NCI-H2107 treated with DMSO at 0.1 percent for 48 hours (cell line): ENCODE results near the gene EEF1AKMT4.

Experiments used
- DNase-seq: peaks from one replicate; lab custom pipeline; 2025; ENCODE audit not compliant: unreplicated experiment; lab: John Stamatoyannopoulos, UW

EEF1AKMT4 gene

DNA sequence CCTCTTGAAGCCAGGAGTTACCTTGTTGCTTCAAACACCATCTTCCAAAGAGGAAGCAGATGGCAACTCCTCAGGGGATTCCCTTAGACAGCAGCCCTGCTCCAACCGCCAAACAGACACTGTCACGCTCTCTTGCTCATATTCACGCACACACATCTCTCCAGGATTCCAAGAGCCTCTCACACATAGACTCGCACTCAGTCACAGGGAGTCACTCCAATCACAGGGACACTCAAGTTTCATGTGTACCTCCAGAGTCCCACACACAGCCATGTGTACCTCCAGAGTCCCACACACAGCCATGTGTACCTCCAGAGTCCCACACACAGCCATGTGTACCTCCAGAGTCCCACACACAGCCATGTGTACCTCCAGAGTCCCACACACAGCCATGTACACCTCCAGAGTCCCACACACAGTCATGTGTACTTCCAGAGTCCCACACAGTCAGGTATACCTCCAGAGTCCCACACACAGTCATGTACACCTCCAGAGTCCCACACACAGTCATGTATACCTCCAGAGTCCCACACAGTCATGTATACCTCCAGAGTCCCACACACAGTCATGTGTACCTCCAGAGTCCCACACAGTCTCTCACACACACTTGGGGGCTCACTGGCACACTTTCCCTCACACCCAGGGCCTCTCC lies 14.0 kb upstream of the EEF1AKMT4 start:
- DNase-seq: peak; percentile 41

DNA sequence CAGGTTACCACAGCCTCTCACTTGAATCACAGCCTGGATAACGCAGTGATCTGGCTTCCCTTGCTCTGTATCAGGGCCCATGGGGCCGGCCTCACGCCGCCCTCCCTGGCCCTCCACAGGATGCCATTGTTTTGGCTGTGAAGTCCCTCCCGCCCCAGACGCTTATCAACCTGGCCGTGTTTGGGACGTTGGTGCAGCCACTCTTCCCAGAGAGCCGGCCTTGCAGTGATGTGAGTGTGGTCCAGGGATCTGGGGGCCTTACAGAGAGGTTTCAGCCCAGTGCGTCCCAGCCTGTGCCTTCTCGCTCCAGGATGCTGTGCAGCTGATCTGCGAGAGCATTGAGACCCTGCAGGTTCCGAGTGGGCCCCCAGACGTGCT lies 13.4 kb upstream of the EEF1AKMT4 start:
- DNase-seq: no peak

DNA sequence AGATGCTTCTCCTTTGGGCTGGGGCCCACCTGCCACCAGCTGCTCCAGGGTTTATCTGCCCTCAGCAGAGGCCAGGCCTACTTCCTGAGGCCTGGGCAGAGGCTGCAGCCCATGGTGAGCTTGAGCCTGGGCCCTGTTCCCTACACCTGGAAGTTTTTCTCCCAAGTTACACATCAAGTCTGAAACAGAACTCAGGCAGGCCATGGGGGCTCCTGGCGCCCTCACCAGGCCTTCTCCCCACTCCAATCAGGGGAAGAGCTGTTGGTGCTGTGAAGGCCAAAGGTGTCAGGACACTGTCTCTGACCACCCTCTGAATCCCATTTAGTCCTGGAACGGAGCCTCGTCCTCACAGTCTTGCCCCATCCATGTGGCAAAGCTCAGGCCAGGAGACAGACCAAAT lies 12.8 kb upstream of the EEF1AKMT4 start:
- DNase-seq: no peak

DNA sequence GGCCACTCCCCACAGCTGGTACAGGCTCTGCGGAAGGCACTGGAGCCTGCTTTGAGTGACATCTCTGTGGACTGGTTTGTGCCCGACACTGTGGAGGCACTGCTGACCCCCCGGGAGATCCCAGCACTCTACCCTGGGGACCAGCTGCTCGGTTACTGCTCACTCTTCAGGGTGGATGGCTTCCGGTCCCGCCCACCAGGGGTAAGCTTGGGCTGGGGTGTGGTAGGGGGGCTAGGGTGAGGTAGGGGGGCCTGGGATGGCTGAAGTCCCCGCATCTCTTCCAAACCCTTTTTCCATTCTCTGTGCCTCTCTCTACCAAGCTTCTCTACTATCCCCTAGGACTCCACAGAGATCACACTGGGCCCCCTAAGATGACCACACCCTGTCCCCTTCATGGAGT lies 12.3 kb upstream of the EEF1AKMT4 start:
- no peak for DNase-seq

DNA sequence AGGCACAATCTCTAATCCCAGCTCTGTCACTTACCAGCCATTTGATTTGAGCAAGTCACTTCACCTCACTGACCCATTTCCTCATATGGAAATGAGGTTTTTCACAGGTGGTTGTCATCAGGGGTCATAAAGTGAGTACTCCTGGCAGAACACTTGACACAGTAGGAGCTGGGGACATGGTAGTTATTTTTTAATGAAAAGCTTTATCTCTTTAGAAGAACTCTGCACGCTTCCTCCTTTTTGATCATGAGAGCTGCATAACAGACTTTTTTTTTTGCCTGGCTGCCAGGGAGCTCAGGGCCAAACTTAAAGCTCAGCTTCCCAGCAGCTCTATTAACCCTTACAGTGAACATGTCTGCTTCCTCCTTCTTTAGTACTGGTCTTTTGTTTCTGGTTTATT lies 11.7 kb upstream of the EEF1AKMT4 start:
- no peak for DNase-seq

DNA sequence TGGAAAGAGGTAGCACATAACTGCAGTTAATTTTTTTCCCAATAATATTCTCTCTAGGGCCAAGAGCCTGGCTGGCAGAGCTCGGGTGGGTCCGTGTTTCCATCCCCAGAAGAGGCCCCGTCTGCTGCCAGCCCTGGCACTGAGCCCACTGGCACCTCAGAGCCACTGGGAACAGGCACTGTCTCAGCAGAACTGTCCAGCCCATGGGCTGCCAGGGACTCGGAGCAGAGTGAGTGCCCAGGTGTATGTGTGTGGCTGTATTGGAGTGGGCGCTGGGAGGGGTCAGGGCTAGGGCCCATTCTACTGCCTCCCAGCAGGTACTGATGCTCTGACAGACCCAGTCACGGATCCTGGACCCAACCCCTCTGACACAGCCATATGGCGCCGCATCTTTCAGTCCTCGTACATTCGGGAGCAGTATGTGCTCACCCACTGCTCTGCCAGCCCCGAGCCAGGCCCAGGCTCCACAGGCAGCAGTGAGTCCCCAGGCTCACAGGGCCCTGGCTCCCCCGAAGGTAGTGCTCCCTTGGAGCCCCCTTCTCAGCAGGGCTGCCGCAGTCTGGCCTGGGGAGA lies 11.1 kb upstream of the EEF1AKMT4 start:
- DNase-seq: no peak

DNA sequence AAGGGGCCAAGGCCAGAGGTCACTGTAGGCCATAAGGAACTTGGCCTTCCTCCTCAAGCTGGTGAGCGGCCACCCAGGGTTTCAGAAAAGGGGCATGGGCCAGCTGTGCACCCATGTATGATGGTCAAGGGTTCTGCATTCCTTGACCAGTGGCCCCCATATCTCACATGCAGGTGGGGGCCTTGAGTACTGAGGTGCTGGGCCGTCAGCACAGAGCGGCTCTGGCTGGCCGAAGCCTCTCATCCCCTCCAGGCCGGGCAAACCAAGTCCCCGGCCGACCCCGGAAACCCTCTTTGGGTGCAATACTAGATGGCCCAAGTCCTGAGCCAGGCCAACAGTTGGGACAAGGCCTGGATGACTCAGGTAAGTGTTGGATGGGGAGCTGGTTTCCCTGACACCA lies 10.3 kb upstream of the EEF1AKMT4 start:
- no peak for DNase-seq

DNA sequence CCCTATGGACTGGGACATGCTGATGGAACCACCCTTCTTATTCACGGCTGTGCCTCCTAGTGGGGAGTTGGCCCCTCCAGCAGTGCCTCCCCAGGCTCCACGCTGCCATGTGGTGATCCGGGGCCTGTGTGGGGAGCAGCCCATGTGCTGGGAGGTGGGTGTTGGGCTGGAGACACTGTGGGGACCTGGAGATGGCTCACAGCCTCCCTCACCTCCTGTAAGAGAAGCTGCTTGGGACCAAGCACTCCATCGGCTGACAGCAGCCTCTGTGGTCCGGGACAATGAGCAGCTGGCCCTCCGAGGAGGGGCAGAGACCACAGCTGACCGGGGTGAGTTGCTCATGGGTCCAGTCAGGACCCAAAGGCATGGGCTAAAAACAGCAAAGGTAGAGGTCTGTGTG lies 9.8 kb upstream of the EEF1AKMT4 start:
- DNase-seq: no peak

DNA sequence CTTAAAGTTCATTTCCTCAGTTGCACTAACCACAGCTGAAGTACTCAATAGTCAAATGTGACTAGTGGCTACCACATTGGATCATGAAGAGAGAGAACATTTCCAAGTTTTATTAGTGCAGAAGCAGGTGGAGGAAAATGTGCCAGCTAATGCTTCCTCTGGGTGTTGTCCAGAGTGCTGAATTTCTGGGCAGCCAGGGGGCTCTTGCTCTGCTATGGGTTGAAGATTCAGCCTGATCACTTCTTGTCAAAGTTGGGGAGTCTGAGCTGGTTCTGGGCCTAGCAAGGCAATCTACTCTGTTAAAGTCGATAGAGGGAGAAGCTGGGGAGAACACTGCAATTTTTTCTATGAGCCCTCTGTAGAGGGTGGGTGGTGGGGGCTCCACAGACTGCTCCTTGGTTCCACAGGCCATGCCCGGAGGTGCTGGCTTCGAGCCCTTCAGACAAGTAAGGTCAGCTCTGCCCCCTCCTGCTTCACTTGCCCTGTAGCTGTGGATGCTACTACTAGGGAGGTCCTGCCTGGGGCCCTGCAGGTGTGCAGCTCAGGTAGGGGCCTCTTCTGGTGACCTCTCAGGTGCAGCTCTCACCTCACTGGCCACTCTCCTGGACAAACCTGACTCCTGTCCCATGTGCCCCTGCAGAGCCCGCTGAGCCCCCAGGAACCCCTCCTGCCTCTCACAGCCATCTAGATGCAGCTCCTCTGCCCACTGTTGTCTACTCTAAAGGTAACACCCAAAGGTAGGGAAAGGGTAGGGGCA lies 8.9 kb upstream of the EEF1AKMT4 start:
- no peak for DNase-seq

DNA sequence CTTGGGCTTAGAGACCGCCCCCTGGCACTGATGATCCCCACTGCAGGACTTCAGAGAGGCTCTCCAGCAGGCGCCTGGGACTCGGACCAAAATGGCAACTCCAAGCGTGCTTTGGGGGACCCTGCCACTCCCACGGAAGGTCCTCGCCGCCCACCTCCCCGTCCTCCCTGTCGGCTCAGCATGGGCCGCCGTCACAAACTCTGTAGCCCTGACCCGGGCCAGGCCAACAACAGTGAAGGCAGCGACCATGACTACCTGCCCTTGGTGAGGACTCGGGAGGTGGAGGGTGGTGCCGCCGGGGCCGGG lies 8.4 kb upstream of the EEF1AKMT4 start:
- no peak for DNase-seq

DNA sequence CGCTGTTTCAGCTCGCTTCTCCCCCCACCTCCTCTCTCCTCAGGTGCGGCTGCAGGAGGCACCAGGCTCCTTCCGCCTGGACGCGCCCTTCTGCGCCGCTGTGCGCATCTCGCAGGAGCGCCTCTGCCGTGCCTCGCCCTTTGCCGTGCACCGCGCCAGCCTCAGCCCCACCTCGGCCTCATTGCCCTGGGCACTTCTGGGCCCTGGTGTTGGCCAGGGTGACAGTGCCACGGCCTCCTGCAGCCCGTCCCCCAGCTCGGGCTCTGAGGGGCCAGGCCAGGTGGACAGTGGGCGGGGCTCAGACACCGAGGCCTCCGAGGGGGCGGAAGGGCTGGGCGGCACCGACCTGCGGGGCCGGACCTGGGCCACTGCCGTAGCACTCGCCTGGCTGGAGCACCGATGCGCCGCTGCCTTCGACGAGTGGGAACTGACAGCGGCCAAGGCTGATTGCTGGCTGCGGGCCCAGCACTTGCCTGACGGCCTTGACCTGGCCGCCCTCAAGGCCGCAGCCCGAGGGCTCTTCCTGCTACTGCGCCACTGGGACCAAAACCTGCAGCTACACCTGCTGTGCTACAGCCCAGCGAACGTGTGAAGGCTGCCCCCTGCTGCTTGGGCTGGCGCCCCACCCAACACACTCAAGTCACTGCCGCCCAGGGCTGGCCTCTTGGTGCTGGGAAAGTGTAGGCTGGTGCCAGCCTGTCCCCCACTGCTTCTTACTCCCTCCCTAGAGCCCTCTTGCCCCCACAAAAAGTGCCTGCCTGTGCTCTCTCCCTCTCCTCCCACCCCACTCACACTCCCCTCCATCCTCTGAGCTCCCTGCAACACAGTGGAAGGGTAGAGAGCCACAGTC lies 7.8 kb upstream of the EEF1AKMT4 start:
- no peak for DNase-seq

DNA sequence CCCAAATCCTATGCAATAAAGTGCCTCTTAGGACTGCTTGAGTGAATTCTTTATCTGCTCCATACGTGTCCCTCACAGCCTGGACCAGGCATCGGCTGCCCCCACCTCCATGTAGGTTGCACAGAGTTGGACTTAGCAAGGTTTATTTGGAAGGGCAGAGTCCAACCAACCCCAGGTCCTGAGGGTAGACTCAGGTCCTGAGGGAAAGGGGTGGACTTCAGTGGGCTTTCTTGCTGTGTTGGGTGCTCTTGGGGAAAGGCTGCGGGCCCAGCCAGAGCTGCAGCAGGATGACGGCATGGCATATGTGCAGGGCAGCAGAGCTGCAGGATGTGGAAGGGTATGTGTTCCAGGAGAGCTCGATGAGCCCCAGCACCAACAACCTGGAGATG lies 7.2 kb upstream of the EEF1AKMT4 start:
- no peak for DNase-seq

DNA sequence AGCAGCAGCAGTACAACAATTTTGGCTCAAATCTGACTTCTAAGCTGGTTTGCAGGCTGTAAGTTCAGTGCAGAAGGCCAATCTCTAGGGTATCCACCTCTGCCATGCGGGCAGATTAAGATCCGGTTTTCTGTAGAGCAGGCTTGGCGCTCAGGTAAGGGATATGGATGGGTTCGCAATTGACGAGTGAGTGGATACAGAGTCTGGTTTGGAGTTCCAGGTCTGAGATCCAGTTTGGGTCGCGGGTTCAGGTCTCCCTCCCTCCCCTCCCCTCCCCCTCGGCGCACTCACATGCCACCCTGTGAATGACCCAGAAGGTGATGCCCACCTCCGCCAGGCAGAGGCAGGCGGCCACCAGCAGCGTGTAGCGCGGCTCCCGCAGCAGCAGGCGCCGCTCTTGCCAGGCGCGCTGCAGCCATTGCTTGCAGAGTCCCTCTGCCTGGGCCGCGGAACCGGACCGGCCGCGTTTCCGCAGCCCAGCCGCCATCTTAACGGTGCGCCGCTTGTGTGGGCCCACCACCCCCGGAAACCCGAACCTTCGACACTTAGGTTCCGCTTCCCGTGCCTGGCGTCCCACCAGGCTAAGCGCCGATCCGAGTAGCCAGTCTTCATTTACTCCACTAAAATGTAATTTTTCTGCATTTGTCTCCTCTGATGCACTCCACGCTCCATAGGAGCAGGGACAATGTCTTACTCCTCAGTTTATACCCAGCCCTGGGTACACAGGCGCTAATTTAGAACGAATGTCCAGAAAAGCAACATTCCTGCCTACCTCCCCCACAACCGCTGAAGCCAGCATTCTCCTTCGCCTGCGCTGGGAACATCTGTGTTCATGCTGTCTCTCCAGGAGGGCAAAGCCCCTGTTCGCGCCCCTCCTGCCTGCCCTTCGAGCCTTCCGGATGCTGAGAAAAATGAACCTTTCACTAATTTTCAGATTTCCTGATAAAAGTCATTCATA lies 739 bp upstream of the EEF1AKMT4 start, which contains the start of gene ALG3:
Gene ALG3, minus strand, starts transcription at position 509 of the 958 bp plus-strand sequence. Its CDS starts 22 bp downstream, at position 487.
- DNase-seq: peak; percentile 86

DNA sequence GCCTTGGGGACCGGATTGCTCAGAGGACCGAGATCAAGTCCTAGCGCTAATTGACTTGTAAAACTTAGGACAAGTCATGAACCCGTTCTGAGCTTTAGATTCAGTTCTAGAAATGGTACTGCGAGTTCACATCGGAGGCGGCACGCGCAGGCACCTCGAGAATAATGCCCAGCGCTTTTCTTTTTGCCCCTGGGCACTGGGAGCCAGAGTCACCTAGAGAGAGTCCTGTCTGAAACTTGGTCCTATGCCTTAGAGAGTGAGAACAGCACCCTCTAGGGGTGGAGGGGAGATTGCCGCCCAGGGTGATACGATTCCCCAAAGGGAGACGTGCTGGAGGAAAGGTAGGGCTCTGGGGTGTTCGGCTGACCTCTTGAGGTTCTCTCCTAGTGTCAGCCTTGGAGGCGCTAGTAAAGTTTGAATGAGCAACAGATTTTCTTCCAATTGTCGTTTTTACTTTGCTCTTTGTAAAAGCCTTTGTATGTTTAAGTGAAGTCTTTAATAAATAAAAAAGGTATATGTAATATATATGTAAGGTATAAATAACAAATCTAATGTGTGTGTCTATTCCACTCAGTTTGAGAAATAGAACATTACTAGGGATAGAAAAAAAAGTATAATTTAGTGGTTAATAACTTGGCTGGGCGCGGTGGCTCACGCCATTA lies 826 bp downstream of the EEF1AKMT4 start:
- DNase-seq: peak; percentile 100

DNA sequence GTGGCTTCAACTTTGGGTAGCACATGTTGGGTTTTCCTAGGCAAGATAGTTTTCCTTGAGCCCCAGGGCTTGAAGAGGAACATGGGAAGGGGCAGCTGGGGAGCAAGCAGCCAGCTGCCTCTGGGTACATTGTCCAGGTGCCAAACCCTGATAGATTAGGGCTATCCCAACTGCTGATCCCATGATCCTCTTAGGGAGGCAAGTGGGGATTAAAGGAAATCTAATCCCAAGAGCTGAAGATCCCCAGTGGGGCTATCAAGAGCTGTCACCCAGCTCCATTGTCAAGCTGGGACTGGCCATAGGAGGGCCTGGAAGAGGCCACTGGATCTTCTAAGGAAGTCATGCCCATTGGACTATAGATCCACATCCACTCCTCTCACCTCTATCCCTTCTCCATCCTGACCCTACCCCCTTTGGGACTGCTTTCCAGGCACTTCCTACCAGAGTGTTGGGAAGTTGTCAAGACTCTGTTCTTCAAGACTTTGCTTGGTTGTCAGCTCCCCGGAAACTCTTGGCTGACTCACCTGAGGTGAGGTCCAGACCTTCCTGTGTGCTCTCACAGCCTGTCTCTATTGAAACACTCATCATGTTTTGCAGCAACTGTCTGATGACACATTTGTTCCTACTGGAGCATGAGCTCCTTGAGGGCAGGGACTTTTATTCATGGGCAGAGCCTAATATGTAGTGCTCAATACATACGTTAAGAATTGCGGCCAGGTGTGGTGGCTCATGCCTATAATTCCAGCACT lies 6.0 kb downstream of the EEF1AKMT4 start:
- DNase-seq: no peak

DNA sequence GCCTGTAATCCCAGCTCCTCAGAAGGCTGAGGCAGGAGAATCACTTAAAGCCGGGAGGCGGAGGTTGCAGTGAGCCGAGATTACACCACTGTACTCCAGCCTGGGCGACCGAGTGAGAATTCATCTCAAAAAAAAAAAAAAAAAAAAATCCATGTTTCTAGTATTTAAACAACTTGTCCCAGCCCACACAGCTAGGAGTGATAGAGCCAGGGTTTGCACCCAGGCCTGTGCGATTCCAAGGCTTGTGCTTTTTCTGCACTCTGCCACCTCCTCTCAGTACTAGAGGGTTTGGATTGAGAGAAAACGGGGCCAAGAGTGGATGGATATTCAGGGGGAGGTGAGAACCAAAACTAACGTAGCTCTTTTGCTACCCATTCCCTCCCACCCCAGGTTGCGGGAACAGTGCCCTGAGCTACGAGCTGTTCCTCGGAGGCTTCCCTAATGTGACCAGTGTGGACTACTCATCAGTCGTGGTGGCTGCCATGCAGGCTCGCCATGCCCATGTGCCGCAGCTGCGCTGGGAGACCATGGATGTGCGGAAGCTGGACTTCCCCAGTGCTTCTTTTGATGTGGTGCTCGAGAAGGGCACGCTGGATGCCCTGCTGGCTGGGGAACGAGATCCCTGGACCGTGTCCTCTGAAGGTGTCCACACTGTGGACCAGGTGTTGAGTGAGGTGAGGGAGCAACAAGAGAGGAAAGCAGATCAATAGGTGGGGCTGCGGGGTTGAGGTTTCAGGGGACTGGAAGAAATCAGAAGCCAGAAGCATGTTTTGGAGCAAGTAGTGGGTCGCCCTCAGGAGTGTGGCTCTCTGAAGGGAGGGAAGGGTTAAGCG lies 7.8 kb downstream of the EEF1AKMT4 start:
- DNase-seq: no peak

DNA sequence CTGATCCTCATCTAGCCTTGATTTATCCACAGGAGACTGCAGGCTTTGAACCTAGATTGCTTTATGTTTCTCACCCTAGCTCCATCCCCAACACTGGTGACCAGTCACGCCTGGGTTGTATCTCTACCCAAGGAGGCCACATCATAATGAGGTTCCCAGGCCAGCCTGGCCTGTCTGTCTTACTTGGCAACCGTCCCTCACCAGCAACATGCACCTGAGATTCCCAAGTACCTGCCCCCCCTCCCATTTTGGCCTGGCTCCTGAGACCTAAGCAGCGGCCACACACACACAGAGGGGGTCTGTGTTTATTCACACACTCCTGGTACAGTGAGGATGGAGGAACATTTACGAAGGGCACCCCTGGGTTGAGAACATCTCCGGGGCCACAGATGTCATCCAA lies 9.5 kb downstream of the EEF1AKMT4 start:
- DNase-seq: no peak

DNA sequence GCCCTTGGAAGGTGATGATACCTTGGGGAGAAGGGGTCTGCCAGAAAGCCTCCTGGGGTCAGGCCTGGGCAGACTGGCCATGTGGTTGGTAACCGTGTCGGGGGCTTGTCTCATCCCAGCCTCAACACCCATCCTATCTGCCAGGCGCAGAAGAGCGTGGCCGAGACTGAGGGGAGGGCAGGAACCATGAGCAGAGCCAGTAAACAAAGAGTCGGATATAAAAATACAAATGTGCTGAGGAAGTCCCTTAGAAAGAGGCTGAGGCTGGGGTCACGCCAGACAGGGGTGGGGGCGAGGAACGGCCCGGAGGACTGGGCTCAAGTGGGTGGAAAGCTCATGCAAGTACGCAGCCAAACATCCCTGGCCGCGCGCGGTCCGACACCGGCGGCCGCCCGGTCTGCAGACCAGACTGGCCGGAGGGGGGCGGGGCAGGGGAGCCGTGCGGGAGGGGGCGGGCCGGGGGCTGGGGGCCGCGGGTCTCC lies 10.0 kb downstream of the EEF1AKMT4 start:
- no peak for DNase-seq
